B cell (primary cell): Measurements from ENCODE around the gene ZBTB24. TPM values are rescaled to one million over a fixed set of nuclear protein-coding genes. Genes with fewer than 3 reads are reported as not detected.

Experiments used
- ATAC-seq: fragments of 200-7000 bp; cut with Tn5 transposase; one replicate; pipeline ENCODE4 v1.10.0; 2021; ENCODE audit warnings: low read depth, mild to moderate bottlenecking, moderate number of reproducible peaks, moderate library complexity
- CTCF ChIA-PET: fragments of 350-600 bp; sonication (Branson Sonifier 250); formaldehyde crosslinking; loops from one replicate; lab custom pipeline; 2021; ENCODE audit warnings: antibody characterized with exemption, inconsistent platforms; lab: Charles Lee
- POLR2A ChIA-PET: fragments of 350-600 bp; sonication (Branson Sonifier 250); formaldehyde crosslinking; loops from one replicate; lab custom pipeline; 2021; ENCODE audit warnings: antibody characterized with exemption; lab: Charles Lee
- DNase-seq: peaks from one replicate; pipeline ENCODE4 v3.0.0; 2013
- H2AFZ ChIP-seq: 2 replicates; pipeline ENCODE4 v1.6.1; 2012; ENCODE audit warnings: mild to moderate bottlenecking, low read depth, low read length; ENCODE audit not compliant: insufficient read depth, poor library complexity, severe bottlenecking
- H3K27ac ChIP-seq, 2 donors: 1 replicate in 1 of 2; 2 replicates in 1 of 2; pipeline ENCODE4 v1.5.1; 2012 to 2013; ENCODE audit warnings: low read length in 2 of 2, mild to moderate bottlenecking in 2 of 2, moderate library complexity in 1 of 2
- H3K27me3 ChIP-seq, 4 experiments: fragments of 200-600 bp in 1 of 4; sonication (generic) in 1 of 4; replicated peaks in 1 of 4; 1 replicate in 2 of 4; 2 replicates in 2 of 4; pipeline versions ENCODE4 v1.6.1 to v1.7.0; 2013 to 2016; ENCODE audit warnings: low read length in 3 of 4, mild to moderate bottlenecking in 2 of 4, mixed read lengths in 1 of 4, moderate library complexity in 1 of 4; ENCODE audit not compliant: insufficient read depth in 4 of 4, control insufficient read depth in 3 of 4; ENCODE audit errors: control extremely low read depth in 1 of 4
- H3K36me3 ChIP-seq, 2 experiments: replicated peaks in 1 of 2; 1 replicate in 1 of 2; 2 replicates in 1 of 2; pipeline versions ENCODE4 v1.6.1 to v1.7.1; 2013; ENCODE audit warnings: low read length in 1 of 2; ENCODE audit not compliant: insufficient read depth in 2 of 2, control insufficient read depth in 1 of 2; ENCODE audit errors: control extremely low read depth in 1 of 2, extremely low read depth in 1 of 2
- H3K4me1 ChIP-seq, 2 donors: fragments of 200-600 bp in 1 of 2; sonication (generic) in 1 of 2; 1 replicate in 1 of 2; 2 replicates in 1 of 2; pipeline versions ENCODE4 v1.5.1 to v1.6.1; 2013 to 2017; ENCODE audit warnings: low read length in 2 of 2; ENCODE audit not compliant: control insufficient read depth in 2 of 2, insufficient read depth in 2 of 2
- H3K4me2 ChIP-seq: replicated peaks from 2 replicates; pipeline ENCODE3; 2012; ENCODE audit warnings: mild to moderate bottlenecking, low read depth, low read length; ENCODE audit not compliant: poor library complexity, severe bottlenecking
- H3K4me3 ChIP-seq, 5 experiments: fragments of 200-600 bp in 1 of 5; sonication (generic) in 1 of 5; 1 replicate in 3 of 5; 2 replicates in 2 of 5; pipeline versions ENCODE4 v1.5.1 to v1.7.0; 2011 to 2016; ENCODE audit warnings: low read length in 4 of 5, mild to moderate bottlenecking in 4 of 5, low read depth in 2 of 5, control low read depth in 1 of 5, moderate library complexity in 1 of 5; ENCODE audit not compliant: insufficient read depth in 1 of 5; ENCODE audit errors: control extremely low read depth in 1 of 5, extremely low read depth in 1 of 5
- H3K79me2 ChIP-seq: fragments of 200-600 bp; sonication (generic); one replicate; pipeline ENCODE4 v1.6.0; 2016; ENCODE audit warnings: low read length; ENCODE audit not compliant: control insufficient read depth, insufficient read depth
- H3K9ac ChIP-seq: fragments of 200-600 bp; sonication (generic); 2 replicates; pipeline ENCODE4 v1.6.1; 2017; ENCODE audit warnings: mild to moderate bottlenecking, low read length, moderate library complexity
- H3K9me3 ChIP-seq, 3 donors: one replicate each; pipeline versions ENCODE4 v1.6.1 to v1.7.1; 2013; ENCODE audit warnings: low read length in 2 of 3; ENCODE audit not compliant: control insufficient read depth in 2 of 3, insufficient read depth in 1 of 3; ENCODE audit errors: control extremely low read depth in 1 of 3
- H4K20me1 ChIP-seq: 2 replicates; pipeline ENCODE4 v1.6.0; 2012; ENCODE audit warnings: mild to moderate bottlenecking, low read length; ENCODE audit not compliant: insufficient read depth, control insufficient read depth, poor library complexity, severe bottlenecking
- H3K27ac Mint-ChIP-seq: one replicate; pipeline ENCODE4 v1.8.0; 2021; ENCODE audit warnings: mixed read lengths
- H3K27me3 Mint-ChIP-seq: one replicate; pipeline ENCODE4 v1.8.0; 2021; ENCODE audit warnings: mixed read lengths
- H3K4me1 Mint-ChIP-seq: one replicate; pipeline ENCODE4 v1.8.0; 2021; ENCODE audit warnings: mixed read lengths
- H3K4me3 Mint-ChIP-seq: one replicate; pipeline ENCODE4 v1.8.0; 2021; ENCODE audit warnings: mixed read lengths
- H3K9me3 Mint-ChIP-seq: one replicate; pipeline ENCODE4 v1.8.0; 2022; ENCODE audit warnings: mixed read lengths; ENCODE audit not compliant: insufficient read depth
- CTCF ChIP-seq: fragments of 200-600 bp; IDR thresholded peaks from one replicate; pipeline ENCODE4 v1.8.0; 2022; ENCODE audit warnings: antibody characterized with exemption, mild to moderate bottlenecking
- EZH2 ChIP-seq: IDR thresholded peaks from 2 replicates; pipeline ENCODE4 v1.6.1; 2012; ENCODE audit warnings: borderline replicate concordance, low read depth, mild to moderate bottlenecking, moderate library complexity, low read length; ENCODE audit not compliant: insufficient read depth, poor library complexity, severe bottlenecking
- WGBS: methylation state at CpG from one replicate; pipeline ENCODE4 v1.1.5; 2013; ENCODE audit warnings: missing lambda C conversion rate; ENCODE audit not compliant: insufficient coverage; 5-methylcytosine and 5-hydroxymethylcytosine counted together
- intact Hi-C: fragments of 100-400 bp; cut with micrococcal nuclease; formaldehyde crosslinking; loops from one replicate; pipeline ENCODE4 v1.10.0; 2022
- polyA plus RNA-seq: library from polyadenylated mRNA; depleted of rRNA; stranded (reverse); fragments of >200 nt; gene quantifications from 2 replicates; pipeline ENCODE4 v1.2.3, GENCODE V29; 2012
- total RNA-seq, 2 donors: library from RNA; stranded (reverse); fragments of 120-200 nt in 1 of 2; gene quantifications; 1 replicate in 1 of 2; 2 replicates in 1 of 2; pipeline versions ENCODE4 v1.2.3 to v1.2.4, GENCODE V29; 2013 to 2022

The ZBTB24 gene
- total and polyA plus RNA-seq, 2 donors (not counting 1 experiment from before 2014, with no cell fraction given): 10.6 to 31.4 TPM

GRCh38 chr6:109457562-109457996, 25.4 kb downstream of the ZBTB24 start:
- peaks cover 0 to 2% (median 0%) of the 10 kb centered on the region in 3 donors for H3K9me3 ChIP-seq
- Mint-ChIP-seq H3K4me3 (peak overlapping the region; percentile 95), H3K27me3 (no peaks in the 10 kb centered on the region), H3K4me1 (peaks cover 78% of the 10 kb centered on the region), H3K27ac (peak overlapping the region; percentile 84), H3K9me3 (no peaks in the 10 kb centered on the region)
- no peak overlapping the region for H3K9ac ChIP-seq
- peaks cover 29% of the 10 kb centered on the region for H3K79me2 ChIP-seq
- ChIA-PET POLR2A (interaction anchor here (2.0 kb wide), 1 partner anchor 22 kb away, joined by 4 read pairs; no protein-coding TSS in a partner anchor), CTCF (interaction anchor here (1.3 to 6.4 kb wide), 5 partner anchors 11 to 269 kb away, joined by 3 to 55 read pairs (median 28); partner anchors contain the start of genes CD164, PPIL6, SMPD2 and ZBTB24)
- TF ChIP-seq EZH2 (no peak), CTCF (no peak)
- H3K4me1 ChIP-seq: peaks cover 63 to 64% of the 10 kb centered on the region in 2 donors
- H4K20me1 ChIP-seq: no peaks in the 10 kb centered on the region
- DNase-seq (no peak), ATAC-seq (no peak)
- H3K27me3 ChIP-seq: no peaks in the 10 kb centered on the region
- intact Hi-C loops: loop anchor here (5.0 to 10.0 kb wide), 3 partner anchors 747 to 1417 kb away; partner anchors contain the start of genes AMD1 and CDK19
- peak overlapping the region; percentile 76 to 98 for H3K27ac ChIP-seq
- peak overlapping the region; percentile 95 for H3K4me2 ChIP-seq
- WGBS: 87% methylated on average over 6 of the region's 6 CpGs
- H2AFZ ChIP-seq: no peak overlapping the region
- peaks cover 0 to 19% of the 10 kb centered on the region in 2 experiments for H3K36me3 ChIP-seq
- peak overlapping the region in 1 of 5 experiments; percentile 94 for H3K4me3 ChIP-seq
